CD4-positive, alpha-beta T cell (primary cell): ENCODE measurements around the gene TPRN. TPM values are rescaled to one million over a fixed set of nuclear protein-coding genes. Genes with fewer than 3 reads are reported as not detected.

Source experiments
- ATAC-seq: fragments of 200-7000 bp; cut with Tn5 transposase; one replicate; pipeline ENCODE4 v1.10.0; 2022; ENCODE audit warnings: mild to moderate bottlenecking; ENCODE audit not compliant: poor library complexity
- CTCF ChIA-PET: fragments of 350-600 bp; sonication (Branson Sonifier 250); formaldehyde crosslinking; loops from one replicate; lab custom pipeline; 2021; ENCODE audit warnings: antibody characterized with exemption, inconsistent platforms; lab: Charles Lee
- POLR2A ChIA-PET: fragments of 350-600 bp; sonication (Branson Sonifier 250); formaldehyde crosslinking; loops from one replicate; lab custom pipeline; 2021; ENCODE audit warnings: antibody characterized with exemption, inconsistent platforms; lab: Charles Lee
- DNase-seq, 14 experiments: peaks; one replicate each; pipeline ENCODE4 v3.0.0-alpha.2; 2013 to 2020; ENCODE audit warnings: mixed read lengths in 2 of 14
- H3K27ac ChIP-seq, 2 donors: one replicate each; pipeline versions ENCODE4 v1.5.1 to v1.7.0; 2013; ENCODE audit warnings: low read length in 2 of 2, low read depth in 1 of 2, mild to moderate bottlenecking in 1 of 2
- H3K27me3 ChIP-seq, 2 experiments: 1 replicate in 1 of 2; 2 replicates in 1 of 2; pipeline versions ENCODE4 v1.6.1 to v1.7.0; 2013; ENCODE audit warnings: low read length in 2 of 2, control low read depth in 1 of 2, mild to moderate bottlenecking in 1 of 2, moderate library complexity in 1 of 2; ENCODE audit not compliant: insufficient read depth in 2 of 2, control insufficient read depth in 1 of 2
- H3K36me3 ChIP-seq: one replicate; pipeline ENCODE4 v1.6.1; 2013; ENCODE audit warnings: low read length, control low read depth; ENCODE audit not compliant: insufficient read depth
- H3K4me1 ChIP-seq: one replicate; pipeline ENCODE4 v1.6.1; 2013; ENCODE audit warnings: low read length, control low read depth; ENCODE audit not compliant: insufficient read depth
- H3K4me3 ChIP-seq: one replicate; pipeline ENCODE4 v1.5.1; 2013; ENCODE audit warnings: mild to moderate bottlenecking, low read length, moderate library complexity
- H3K9me3 ChIP-seq, 2 experiments: 1 replicate in 1 of 2; 2 replicates in 1 of 2; pipeline versions ENCODE4 v1.6.1 to v1.7.0; 2013; ENCODE audit warnings: low read length in 2 of 2, mild to moderate bottlenecking in 2 of 2, control low read depth in 1 of 2, moderate library complexity in 1 of 2; ENCODE audit not compliant: control insufficient read depth in 1 of 2, insufficient read depth in 1 of 2
- H3K27ac Mint-ChIP-seq: one replicate; pipeline ENCODE4 v1.8.0; 2020; ENCODE audit warnings: mixed read lengths
- H3K27me3 Mint-ChIP-seq: one replicate; pipeline ENCODE4 v1.8.0; 2021; ENCODE audit warnings: mixed read lengths
- H3K36me3 Mint-ChIP-seq: one replicate; pipeline ENCODE4 v1.8.0; 2021; ENCODE audit warnings: low read depth, mixed read lengths
- H3K4me1 Mint-ChIP-seq: one replicate; pipeline ENCODE4 v1.8.0; 2021; ENCODE audit warnings: low read depth, mixed read lengths
- H3K4me3 Mint-ChIP-seq: one replicate; pipeline ENCODE4 v1.8.0; 2020; ENCODE audit warnings: mild to moderate bottlenecking, mixed read lengths
- H3K9me3 Mint-ChIP-seq: one replicate; pipeline ENCODE4 v1.8.0; 2020; ENCODE audit warnings: mixed read lengths
- intact Hi-C, 2 experiments: fragments of 100-400 bp; cut with DNase I in 1 of 2; cut with micrococcal nuclease in 1 of 2; formaldehyde crosslinking; loops; one replicate each; pipeline versions ENCODE4 v1.15.1 to v1.9.0; 2023 to 2025; cut with DNase I, micrococcal nuclease
- total RNA-seq, 174 experiments: library from RNA in 2 of 174; stranded (reverse) in 2 of 174; gene quantifications; one replicate each; pipeline ENCODE4 v1.2.3 and lab custom pipeline; 2021 to 2026
- TF ChIP-seq, protein P1 (sequence below): fragments of 200-600 bp; IDR thresholded peaks from one replicate; pipeline ENCODE4 v1.8.0; 2022; ENCODE audit warnings: antibody characterized with exemption, mild to moderate bottlenecking

TPRN gene
- total RNA-seq, 2 experiments from 2014 or later, result 6.1 to 8.6 TPM

GRCh38 chr9:137224830-137225694 lies 24.5 kb upstream of the TPRN start, which contains the start of gene CYSRT1:
TSS of gene CYSRT1 (plus strand) at chr9:137225174. CDS start at chr9:137225622, 448 bp downstream.
- H3K36me3 ChIP-seq, result no peaks in the 10 kb centered on the region
- ChIA-PET CTCF (interaction anchor here (0.8 to 1.4 kb wide), 2 partner anchors 49 to 95 kb away, joined by 3 to 6 read pairs; no protein-coding TSS in a partner anchor), POLR2A (interaction anchor here (1.1 to 4.7 kb wide), 5 partner anchors 16 to 97 kb away, joined by 3 to 46 read pairs (median 22); partner anchors contain the start of genes ANAPC2, NDOR1, SSNA1 and TMEM203)
- Mint-ChIP-seq H3K36me3 (no peaks in the 10 kb centered on the region), H3K27ac (peak within 1 kb of the TSS; percentile 81), H3K4me1 (peaks cover 18% of the 10 kb centered on the region), H3K27me3 (peaks cover 5% of the 10 kb centered on the region), H3K9me3 (no peaks in the 10 kb centered on the region), H3K4me3 (peak within 1 kb of the TSS; percentile 87)
- H3K9me3 ChIP-seq, result peaks cover 0 to 4% of the 10 kb centered on the region in 2 experiments
- TF ChIP-seq, protein P1, sequence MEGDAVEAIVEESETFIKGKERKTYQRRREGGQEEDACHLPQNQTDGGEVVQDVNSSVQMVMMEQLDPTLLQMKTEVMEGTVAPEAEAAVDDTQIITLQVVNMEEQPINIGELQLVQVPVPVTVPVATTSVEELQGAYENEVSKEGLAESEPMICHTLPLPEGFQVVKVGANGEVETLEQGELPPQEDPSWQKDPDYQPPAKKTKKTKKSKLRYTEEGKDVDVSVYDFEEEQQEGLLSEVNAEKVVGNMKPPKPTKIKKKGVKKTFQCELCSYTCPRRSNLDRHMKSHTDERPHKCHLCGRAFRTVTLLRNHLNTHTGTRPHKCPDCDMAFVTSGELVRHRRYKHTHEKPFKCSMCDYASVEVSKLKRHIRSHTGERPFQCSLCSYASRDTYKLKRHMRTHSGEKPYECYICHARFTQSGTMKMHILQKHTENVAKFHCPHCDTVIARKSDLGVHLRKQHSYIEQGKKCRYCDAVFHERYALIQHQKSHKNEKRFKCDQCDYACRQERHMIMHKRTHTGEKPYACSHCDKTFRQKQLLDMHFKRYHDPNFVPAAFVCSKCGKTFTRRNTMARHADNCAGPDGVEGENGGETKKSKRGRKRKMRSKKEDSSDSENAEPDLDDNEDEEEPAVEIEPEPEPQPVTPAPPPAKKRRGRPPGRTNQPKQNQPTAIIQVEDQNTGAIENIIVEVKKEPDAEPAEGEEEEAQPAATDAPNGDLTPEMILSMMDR, result no peak
- H3K27me3 ChIP-seq, result peaks cover 3 to 16% of the 10 kb centered on the region in 2 experiments
- peak within 1 kb of the TSS; percentile 74 to 80 for H3K27ac ChIP-seq
- ATAC-seq (no peak), DNase-seq (peak in 3 of 14 experiments; percentile 19 to 55 (median 38))
- peak within 1 kb of the TSS; percentile 74 for H3K4me3 ChIP-seq
- intact Hi-C loops, result loop anchor here (5.0 kb wide), 2 partner anchors 178 to 438 kb away; partner anchors contain the start of gene NPDC1 (in 1 of the 2)
- peaks cover 36% of the 10 kb centered on the region for H3K4me1 ChIP-seq

GRCh38 chr9:137223078-137223970 lies 22.8 kb upstream of the TPRN start:
- peaks cover 18% of the 10 kb centered on the region for H3K4me1 Mint-ChIP-seq
- CTCF ChIA-PET, result interaction anchor here (0.6 to 1.9 kb wide), 4 partner anchors 13 to 94 kb away, joined by 3 to 13 read pairs (median 5); no protein-coding TSS in a partner anchor

More at GRCh38 chr9:137223078-137223970, 22.8 kb upstream of the TPRN start:
- Histone ChIP-seq H3K27me3 (peaks cover 0 to 3% of the 10 kb centered on the region in 2 experiments), H3K9me3 (no peaks in the 10 kb centered on the region), H3K36me3 (no peaks in the 10 kb centered on the region), H3K4me3 (peak overlapping the region; percentile 74), H3K4me1 (peaks cover 36% of the 10 kb centered on the region), H3K27ac (peak overlapping the region; percentile 74 to 80)
- Mint-ChIP-seq H3K27ac (peak overlapping the region; percentile 81), H3K4me3 (peak overlapping the region; percentile 87), H3K27me3 (peaks cover 5% of the 10 kb centered on the region), H3K9me3 (no peaks in the 10 kb centered on the region), H3K36me3 (no peaks in the 10 kb centered on the region)
- ATAC-seq, result peak; percentile 94
- DNase-seq, result peak; percentile 94 to 100 (median 98)
- TF ChIP-seq, protein P1, result no peak
- intact Hi-C loops, result loop anchor here (1.0 to 5.0 kb wide), 8 partner anchors 17 to 436 kb away; partner anchors contain the start of genes ANAPC2 (in 2 of the 2), NDOR1 (in 2 of the 2), SSNA1 (in 2 of the 2) and TMEM203 (in 2 of the 2)
- POLR2A ChIA-PET, result interaction anchor here (0.7 to 4.7 kb wide), 23 partner anchors 9 to 329 kb away, joined by 3 to 46 read pairs (median 5); partner anchors contain the start of genes ANAPC2, DPP7, MAN1B1 and MRPL41
